HG03558 (cell line): ENCODE results near the gene CD44.
A peak's percentile ranks its signal among the peaks of the same experiment; 100 is the strongest.

ENCODE experiments used
- ATAC-seq: cut with Tn5 transposase; IDR thresholded peaks from one replicate; pipeline ENCODE4 v1.9.1; 2021; ENCODE audit warnings: moderate number of reproducible peaks; ENCODE audit not compliant: unreplicated experiment; ENCODE audit errors: extremely low read depth

Gene CD44

DNA sequence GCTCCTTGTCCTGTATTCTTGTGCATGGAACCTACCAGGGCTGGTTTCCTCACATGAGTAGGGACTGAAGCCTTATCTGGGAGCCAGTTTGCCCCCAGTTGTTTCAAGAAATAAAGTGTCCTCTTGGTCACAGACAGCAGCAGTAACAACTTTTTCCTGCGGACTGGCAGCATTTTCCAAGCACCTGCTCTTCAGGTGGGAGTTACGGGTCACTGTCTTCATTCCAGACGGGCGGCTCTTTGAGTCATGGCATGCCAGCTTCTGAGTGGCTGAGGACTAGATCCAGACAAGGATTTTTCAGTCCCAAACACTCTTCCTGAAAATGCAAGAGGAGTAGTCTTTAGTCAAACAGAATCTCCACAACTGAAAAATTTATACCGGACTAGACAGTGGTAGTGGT lies 2.7 kb upstream of the CD44 start:
- no peak for ATAC-seq

DNA sequence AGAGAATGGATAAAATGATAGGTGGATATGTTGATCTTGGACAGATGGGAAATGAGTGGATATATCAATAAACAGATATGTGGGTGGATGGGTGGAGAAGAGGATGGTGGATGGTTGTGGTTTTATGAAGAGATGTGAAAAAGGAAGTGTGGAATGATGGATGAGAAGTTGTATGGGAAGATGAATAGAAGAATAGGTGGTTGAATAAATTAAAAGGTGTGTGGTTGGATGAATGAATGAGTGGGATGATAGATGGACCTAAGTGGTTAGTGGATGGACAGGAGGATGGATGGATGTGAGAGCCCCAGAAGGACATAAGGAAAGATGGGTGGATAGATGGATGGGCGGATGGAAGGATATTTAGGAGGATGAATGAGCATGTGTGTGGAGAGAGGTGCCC lies 913 bp upstream of the CD44 start:
- no peak for ATAC-seq

DNA sequence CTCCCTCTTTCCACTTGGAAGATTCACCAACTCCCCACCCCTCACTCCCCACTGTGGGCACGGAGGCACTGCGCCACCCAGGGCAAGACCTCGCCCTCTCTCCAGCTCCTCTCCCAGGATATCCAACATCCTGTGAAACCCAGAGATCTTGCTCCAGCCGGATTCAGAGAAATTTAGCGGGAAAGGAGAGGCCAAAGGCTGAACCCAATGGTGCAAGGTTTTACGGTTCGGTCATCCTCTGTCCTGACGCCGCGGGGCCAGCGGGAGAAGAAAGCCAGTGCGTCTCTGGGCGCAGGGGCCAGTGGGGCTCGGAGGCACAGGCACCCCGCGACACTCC lies 397 bp upstream of the CD44 start:
- no peak for ATAC-seq

DNA sequence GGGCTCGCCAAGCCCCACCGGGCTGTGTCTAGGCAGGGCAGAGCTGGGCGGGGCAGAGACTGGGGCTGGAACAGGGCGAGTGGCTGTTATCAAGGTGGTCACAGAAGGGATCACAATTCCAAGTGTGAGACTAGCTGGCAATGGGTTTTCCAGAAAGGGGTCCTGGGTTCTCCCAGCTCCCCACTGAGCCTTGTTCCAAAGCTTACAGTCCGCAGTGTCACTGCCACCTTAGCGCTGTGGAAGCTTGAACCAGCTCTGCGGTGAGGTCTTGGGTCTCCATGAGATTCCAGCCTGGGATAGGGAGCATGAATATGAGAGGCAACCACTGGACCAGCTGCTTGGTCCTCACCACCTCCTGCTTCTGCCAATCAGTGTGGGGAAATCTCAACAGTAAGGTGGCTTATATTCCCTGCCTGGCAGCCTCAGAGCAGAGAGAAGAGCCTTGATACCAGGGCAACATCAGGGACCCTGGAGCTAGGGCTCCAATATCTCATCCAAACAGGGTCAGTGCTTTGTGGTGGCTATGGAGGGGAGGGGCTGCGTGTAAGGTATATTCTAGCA lies 831 bp downstream of the CD44 start:
- ATAC-seq, result no peak

DNA sequence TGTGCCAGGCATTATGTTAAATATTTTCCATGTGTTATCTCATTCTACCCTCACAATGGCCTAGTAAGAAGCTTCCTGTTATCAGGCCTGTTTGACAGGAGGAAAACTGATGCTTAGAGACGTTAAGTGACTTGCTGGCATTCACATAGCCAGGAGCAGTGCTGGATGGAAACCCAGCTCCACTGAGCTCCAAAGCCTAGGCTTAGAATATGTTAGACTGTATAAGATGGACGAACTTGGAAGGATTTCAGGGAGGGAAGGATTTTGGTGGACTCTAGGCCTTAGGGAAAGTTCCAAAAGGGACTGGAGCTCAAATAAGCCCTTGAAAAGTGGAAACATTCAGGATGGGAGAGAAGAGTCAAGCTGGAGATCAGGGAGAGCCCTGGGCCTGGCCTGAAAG lies 2.1 kb downstream of the CD44 start:
- no peak for ATAC-seq

DNA sequence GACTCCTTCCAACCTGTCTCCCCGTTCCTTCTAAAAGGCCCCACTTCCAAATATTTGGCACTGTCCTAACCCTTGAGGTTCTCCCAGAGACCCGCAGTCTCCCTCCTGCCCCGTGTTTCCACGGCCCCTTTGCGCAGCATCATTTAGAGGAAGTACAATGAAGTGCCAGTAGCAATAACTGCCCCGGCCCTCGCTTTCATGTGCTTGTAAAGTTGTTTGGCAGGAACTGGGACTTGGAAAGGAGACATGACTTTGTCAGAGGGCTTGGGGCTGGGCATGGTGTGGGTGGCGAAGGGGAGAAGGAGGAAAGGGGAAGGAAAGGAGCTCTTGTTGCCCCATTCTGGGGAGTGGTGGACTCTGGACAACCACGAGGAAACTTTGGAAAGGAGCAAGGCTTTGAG lies 2.6 kb downstream of the CD44 start:
- ATAC-seq, result no peak

DNA sequence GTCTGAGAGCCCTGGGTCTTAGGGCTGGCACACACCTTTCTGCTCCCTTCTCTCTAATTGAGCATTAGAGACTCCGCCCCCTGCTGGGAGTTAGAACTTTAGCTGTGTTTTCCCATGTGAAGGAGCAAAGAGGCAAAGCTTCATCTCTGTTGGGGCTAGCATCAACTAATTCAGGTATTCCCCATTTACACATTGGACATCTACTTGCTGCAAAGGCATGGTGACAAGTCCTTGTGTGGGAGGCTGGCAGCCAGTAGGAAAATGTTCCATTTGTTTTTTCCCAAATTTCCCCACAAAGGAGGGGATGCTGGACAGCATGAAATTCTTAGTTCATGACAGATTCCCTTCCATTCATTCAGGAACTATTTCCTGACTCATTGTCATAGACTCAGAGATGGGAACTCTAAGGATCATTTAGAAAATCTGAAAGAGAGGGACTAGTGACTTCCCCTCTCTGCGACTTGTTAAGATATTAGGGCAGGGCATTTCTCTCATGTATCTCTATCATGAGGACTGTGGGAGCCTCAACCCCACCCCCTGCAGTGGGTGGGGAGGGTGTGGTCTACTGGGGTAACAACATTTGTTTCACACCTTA lies 3.6 kb downstream of the CD44 start:
- ATAC-seq, result no peak

DNA sequence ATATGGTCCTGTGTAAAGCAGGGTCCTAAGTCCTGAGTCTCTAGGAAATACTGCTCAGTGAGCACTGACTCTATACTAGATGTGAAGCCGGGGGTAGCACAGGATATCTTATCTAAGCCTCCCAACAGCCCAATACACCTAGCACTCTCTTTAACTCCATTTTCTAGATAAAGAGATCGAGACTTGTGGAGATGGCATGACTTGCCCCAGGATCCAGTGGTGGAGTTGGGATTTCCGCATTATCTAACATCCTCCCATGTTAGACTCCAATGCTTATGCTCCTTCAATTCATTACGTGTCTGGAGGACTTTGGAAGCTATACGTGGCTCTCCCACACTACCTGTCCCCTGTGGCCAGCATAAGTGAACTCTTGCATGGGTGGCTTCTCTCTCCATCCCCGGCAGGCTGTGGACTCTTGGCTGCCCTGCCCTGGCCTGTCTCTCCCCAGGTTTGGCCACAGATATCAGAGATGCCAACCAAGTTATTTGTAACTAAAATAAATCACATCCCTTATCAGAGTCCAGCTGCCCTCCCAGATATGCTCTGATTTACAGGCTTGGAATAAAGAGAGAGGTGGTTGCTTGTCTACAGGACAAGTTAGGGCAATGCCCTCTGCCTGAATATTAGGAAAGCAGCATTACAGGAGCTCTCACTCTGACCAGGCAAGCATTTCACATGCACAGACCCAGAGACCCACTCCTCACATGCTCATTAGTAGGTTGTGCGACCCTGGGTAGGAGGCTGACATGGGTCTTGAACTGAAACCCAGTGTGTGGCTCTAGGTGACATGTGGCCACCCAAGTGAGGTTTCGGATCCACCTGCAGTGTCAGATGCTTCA lies 4.5 kb downstream of the CD44 start:
- ATAC-seq, result peak; percentile 1

DNA sequence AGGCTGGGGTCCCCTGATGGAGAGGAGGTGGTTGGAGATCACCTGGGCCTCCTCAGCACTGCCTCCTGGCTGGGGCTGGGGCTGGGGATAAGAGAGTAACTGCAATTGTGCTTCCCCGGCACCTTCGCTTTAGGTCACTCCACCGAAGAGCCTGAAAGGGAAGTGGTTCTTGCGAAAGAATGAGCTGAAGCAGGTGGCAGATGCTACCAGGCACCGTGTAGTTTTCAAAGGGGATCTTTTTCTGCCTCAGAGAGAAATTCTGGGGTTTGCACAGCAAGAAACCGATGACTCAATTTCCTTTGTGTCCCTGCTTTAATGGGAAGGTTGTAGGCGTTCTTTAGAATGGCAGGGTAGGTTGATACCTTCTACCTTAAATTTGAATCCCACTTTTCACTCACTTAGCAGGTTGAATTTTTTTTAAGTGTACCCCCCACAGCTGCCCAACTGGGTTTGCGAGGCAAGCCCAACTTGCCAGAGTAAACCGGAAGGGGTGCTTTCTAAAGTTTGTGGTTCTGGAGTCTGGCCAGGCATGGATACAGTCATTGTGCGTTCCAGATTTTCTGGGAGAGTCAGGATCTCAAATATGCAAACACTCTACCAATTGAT lies 5.3 kb downstream of the CD44 start:
- ATAC-seq, result peak; percentile 42

DNA sequence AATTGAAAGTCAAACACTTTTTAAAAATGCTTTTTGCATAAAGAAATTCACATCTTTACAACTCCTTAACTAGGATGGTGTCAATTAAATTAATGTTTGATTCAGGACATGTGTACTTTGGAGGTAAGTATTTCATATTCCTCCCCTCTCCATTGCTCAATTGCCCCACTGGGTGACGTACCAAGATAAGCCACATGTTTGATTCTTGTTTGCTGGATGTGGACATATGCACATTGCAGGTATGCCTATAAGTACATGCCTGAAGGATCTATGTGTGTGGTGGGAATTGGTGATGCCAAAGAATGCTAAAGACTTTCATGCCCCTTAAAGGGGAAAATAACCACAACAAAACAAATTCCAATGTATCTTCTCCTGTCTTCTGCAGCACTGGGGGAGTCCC lies 5.8 kb downstream of the CD44 start:
- ATAC-seq, result no peak

DNA sequence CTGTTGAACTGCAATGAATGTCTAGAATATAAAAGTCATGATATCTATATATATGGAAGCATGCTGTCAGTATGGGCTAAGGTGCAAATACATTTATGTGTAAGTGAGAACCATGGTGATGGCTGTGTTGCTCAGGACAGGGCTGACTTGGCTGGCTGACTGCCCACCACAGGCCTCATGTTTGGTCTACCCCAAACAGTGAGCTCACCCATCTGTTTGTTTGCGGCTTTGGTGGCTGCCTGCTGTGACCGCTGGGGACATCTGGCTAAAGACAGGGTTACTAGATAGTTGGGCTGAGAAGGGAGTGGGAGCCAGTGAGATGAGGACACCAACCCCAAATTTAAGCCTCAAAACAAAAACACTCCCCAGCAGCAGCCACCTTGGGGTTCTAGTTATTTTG lies 6.3 kb downstream of the CD44 start:
- ATAC-seq, result peak; percentile 28

DNA sequence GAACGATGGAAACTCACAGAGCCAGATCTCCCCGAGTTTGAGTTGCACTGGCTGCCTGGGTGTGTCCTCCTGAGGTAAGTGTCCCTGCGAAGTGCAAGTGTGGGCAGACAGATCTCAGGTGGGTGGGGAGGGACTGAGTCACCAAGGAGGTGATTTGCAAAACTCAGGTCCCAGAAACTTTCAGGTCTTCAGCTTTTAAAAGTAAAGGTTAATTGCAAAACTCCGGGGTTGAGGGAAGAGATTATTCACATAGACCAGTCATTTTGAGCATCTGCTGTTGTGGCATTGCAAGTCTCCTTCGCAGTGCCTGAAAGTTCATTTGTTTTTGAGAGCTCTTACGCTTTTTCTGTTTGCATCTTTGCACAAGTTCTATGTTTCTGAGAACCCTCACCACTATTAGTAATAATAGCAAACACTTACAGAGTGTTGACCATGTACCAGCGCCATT lies 7.1 kb downstream of the CD44 start:
- ATAC-seq, result peak; percentile 23

DNA sequence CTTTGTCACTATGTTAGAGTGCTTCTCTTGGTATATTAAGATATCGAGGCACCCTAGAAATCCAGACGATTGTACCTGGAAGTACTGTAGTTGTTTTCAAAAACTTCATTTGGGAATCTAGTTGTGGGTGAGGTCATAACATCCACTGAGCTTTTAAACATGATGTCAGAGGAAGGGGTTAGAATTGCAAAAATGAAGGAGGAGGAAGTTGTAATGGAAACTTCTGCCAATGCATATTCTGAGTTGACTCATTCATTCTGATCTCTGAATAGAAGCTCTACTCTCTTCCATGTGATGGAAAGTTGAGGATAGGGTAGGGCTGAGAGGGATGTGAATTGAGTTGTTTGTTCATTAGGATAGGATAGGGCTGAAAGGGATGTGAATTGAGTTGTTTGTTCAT lies 7.7 kb downstream of the CD44 start:
- ATAC-seq, result no peak

DNA sequence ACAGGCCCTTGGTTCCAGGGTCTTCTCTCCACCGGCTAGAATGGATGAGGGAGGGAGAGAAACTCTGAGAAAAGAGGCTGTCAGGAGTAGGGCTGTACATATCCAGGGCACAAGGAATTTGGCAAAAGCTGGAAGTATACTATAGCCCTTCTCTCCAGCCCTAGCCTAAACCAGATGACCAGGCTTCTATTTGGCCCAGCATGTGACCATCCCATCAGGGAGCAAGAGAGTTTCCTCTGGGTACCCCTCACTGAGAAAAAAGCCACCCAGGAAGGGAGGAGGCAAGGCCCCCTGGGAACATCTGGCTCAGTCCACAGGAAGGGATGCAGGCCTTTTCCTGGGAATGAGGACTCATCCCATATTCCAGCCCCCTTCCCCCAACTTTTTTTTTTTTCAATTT lies 8.3 kb downstream of the CD44 start:
- ATAC-seq, result no peak

DNA sequence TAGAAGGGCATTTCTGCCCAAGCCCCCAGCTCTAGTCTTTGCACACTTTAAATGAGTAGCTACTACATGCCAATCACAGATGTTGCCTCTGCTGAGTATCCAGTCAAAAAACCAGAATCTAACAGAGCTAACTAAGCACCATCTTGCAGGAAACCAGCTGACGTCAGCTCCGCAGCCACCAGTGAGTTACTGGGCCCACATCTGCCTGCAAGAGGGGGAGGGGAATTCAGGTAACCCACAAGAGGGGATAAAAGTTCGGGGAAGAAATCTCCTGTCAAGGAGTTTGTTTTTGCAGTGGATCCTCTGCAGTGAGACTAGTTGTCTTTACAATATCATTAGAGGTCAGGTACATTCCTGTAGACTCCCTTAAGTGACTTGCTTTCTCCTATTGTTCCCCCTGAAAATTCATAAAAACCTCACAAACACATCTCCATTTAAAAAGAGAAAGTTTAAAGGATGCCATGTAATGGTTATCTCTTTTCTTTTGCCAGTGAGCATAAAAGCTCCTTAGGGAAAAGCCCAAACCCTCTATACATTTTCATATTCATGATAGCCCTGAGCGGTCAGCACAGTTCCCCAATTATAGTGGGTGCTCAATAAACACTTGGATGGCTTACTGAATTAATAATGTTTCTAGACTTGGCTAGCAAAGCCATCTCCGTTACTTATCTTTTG lies 9.3 kb downstream of the CD44 start:
- no peak for ATAC-seq

DNA sequence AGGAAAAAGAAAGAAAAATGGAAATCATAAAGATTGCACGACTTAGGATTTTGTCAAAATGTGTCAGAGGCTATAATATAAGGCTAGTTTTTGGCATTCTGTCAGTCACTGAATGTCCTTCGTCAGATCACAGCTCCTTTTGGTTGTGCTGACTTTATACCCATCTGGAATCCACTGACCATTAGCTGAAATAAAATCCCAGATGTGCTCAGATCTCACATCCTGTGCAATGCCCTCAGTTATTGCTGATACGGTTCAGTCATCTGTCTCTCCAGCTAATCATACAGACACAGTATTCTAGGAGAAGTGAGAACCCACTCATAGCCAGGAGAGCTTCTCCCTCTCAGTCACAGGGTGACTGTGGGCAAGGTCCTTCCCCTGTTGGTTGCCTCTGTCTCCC lies 11.5 kb downstream of the CD44 start:
- no peak for ATAC-seq

DNA sequence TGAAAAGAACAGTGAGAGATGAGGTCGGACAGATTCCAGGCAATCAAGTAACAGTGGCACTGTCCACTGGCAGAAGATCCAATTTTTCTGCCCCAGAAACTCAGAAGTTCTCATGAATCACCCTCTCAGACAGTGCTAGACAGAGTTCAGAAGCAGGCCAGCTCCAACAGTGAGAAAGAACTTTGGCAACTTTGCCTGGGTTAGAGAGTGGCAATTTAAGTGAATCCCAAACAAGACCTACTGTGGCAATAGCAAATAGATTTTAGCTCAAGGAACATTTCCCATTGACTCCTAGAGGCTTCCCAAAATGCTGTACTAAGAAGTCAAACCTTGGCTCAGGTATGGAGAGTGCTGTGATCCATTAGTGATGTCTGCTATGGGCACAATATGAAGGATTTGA lies 12.3 kb downstream of the CD44 start:
- ATAC-seq, result no peak

DNA sequence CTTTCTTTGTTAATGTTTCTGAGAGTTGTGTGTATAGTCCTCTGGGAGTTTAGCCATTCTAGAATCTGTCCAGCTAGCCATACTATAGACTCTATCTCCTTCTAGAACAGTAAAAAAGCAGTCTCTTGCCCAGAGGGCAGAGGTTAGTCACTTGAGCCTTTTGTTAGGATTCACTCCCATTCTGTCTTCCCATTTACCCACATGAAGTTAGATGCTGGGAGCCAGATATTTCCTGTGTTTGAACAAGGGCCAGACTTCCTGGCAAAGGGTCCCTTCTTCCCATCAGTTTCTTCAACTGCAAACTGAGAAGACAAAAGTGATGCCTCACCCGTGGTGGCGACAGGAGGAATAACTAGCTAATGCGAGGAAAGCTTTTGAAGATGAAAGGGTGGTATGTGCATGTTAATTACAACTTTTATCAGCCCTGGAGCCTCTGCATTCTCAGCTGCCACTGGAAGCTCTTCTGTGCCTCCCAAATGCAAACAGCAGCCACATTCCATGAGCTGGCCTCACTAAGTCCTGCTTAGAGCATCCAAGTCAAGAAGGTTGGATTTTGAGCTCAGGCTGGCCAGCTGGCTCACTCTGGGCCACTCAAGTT lies 12.8 kb downstream of the CD44 start:
- ATAC-seq, result no peak

DNA sequence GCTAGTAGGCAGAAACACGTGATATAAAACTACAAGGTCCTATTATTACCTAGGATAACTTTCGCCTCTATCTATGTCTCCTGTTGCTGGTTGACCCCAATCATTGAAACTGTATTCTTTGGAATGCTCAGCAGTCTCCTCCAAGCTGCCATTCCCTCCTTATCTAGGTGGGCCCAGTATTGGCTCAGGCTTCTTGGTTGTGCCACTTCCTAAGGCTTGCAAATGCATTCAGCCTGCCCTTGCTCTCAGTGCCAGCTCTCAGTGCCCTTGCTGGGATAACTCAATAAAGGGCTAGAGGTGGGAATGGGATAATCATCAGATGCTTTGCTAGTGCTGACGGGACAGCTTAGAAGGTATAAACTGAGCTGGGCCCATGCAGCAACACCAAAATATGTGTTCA lies 13.6 kb downstream of the CD44 start:
- no peak for ATAC-seq

DNA sequence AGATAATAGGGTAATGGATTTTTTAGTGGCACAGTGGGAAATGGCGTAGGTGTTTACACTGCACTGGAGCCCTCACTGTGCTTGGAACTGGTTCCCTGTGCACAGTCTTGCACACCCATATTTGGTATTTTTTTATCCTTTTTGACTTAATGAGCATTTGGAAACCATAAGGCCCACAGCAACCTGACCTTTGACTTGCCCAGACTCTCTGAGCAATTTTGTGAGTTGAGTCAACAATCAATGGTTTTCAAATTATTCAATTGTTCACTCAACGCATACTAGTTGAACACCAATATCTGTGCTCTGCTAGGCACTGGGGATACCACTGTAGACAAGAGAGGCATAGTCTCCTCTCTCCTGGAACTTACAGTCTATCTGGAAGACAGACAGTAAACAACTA lies 14.3 kb downstream of the CD44 start:
- ATAC-seq, result no peak

DNA sequence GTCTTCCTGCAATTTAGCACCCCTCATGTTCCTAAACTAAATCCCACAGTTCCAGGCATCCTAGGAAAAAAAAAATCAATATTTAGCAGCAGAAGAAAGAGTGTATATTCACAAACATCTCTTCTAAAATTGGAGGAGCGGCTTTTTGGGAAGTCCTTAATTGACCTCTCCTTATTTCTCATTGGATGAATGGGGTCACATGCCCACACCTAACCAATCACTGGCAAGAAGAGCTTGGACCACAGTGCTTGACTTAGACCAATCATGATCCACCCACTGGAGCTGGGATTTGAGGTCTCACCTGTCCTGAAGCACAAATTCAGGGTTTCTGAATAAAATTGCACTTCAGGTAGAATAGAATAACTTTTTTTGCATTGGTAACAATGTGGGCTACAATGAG lies 16.0 kb downstream of the CD44 start:
- no peak for ATAC-seq
